Immature natural killer cell (primary cell): Measurements from ENCODE around the gene F10. TPM values are rescaled to one million over a fixed set of nuclear protein-coding genes. Genes with fewer than 3 reads are reported as not detected.
"Not testable (repeated sequence)": the region's sequence is repeated elsewhere in the genome, so short reads cannot be mapped to it uniquely, and the experiment has no call there.

Experiments
- DNase-seq, 3 donors: peaks; one replicate each; pipeline ENCODE4 v3.0.0; 2022; ENCODE audit warnings: mixed read lengths in 1 of 3
- H3K27ac Mint-ChIP-seq, 6 donors: one replicate each; pipeline ENCODE4 v1.8.0; 2020; ENCODE audit warnings: mixed read lengths in 6 of 6, mild to moderate bottlenecking in 5 of 6, inconsistent platforms in 4 of 6, moderate library complexity in 3 of 6
- H3K27me3 Mint-ChIP-seq, 3 donors: one replicate each; pipeline ENCODE4 v1.8.0; 2020 to 2021; ENCODE audit warnings: low read depth in 3 of 3, mild to moderate bottlenecking in 3 of 3, mixed read lengths in 3 of 3, moderate library complexity in 3 of 3, inconsistent platforms in 1 of 3
- H3K36me3 Mint-ChIP-seq, 3 donors: one replicate each; pipeline ENCODE4 v1.8.0; 2020; ENCODE audit warnings: mixed read lengths in 3 of 3, inconsistent platforms in 2 of 3, mild to moderate bottlenecking in 2 of 3
- H3K4me1 Mint-ChIP-seq, 2 donors: one replicate each; pipeline ENCODE4 v1.8.0; 2020; ENCODE audit warnings: inconsistent platforms in 2 of 2, mild to moderate bottlenecking in 2 of 2, mixed read lengths in 2 of 2, moderate library complexity in 1 of 2
- H3K4me3 Mint-ChIP-seq, 5 donors: one replicate each; pipeline ENCODE4 v1.8.0; 2020; ENCODE audit warnings: mild to moderate bottlenecking in 5 of 5, mixed read lengths in 5 of 5, inconsistent platforms in 3 of 5, moderate library complexity in 3 of 5
- H3K9me3 Mint-ChIP-seq, 6 donors: one replicate each; pipeline ENCODE4 v1.8.0; 2020; ENCODE audit warnings: mild to moderate bottlenecking in 6 of 6, mixed read lengths in 6 of 6, inconsistent platforms in 4 of 6, moderate library complexity in 3 of 6
- polyA plus RNA-seq, 3 donors: library from polyadenylated mRNA; unstranded; fragments of 300-500 nt; fragmentation: Illumina TruSeq; gene quantifications; one replicate each; pipeline ENCODE4 v1.2.3, GENCODE V29; 2021

F10 gene
- not detected for polyA plus RNA-seq

DNA sequence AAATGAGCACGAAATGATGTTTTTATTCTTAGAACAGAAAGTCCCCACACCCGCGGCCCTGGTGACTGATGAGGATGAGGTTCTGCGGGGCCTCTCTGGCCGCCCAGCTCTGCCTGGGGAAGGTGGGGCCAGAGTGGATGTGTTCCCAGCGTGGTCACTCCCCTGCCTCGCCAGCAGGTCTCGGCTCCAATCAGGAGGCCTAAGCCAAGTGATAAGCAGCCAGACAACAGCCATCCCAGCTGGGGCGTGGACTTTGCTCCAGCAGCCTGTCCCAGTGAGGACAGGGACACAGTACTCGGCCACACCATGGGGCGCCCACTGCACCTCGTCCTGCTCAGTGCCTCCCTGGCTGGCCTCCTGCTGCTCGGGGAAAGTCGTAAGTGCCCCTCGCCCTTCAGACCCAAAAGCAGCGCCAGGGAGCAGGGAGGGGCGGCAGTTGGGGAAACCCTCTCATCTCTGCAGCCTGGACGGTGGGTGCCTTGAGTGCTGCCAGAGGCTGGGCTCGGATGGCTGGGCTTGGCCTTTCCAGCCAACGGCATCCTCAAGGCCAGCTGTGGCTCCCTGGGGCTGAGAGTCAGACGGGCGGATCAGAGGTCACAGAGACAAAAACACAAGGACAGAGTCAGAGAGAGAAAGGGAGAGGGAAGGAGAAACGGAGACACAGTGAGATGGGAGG, at the start of gene F10:
F10 (plus strand) TSS at position 250 of the 676 bp plus-strand sequence; CDS start at position 307, 57 bp downstream.
- H3K9me3 Mint-ChIP-seq = no peaks in the 10 kb centered on the region

GRCh38 chr13:113073942-113074341, 48.7 kb upstream of the F10 start:
- Mint-ChIP-seq H3K27ac (no peak overlapping the region), H3K27me3 (peaks cover 0 to 2% (median 0%) of the 10 kb centered on the region in 3 donors), H3K36me3 (no peaks in the 10 kb centered on the region), H3K9me3 (no peaks in the 10 kb centered on the region), H3K4me1 (no peaks in the 10 kb centered on the region), H3K4me3 (no peak overlapping the region)
- no peak for DNase-seq

More for the DNA sequence above, at the start of gene F10:
- no peak for DNase-seq
- Mint-ChIP-seq H3K27me3 (peaks cover 0 to 10% (median 10%) of the 10 kb centered on the region in 3 donors), H3K4me1 (no peaks in the 10 kb centered on the region), H3K36me3 (no peaks in the 10 kb centered on the region), H3K27ac (no peak within 1 kb of the TSS), H3K4me3 (no peak within 1 kb of the TSS)

- Mint-ChIP-seq H3K4me3 (no peak overlapping the region), H3K27ac (no peak overlapping the region), H3K27me3 (peaks cover 0 to 2% (median 0%) of the 10 kb centered on the region in 3 donors), H3K36me3 (no peaks in the 10 kb centered on the region), H3K4me1 (no peaks in the 10 kb centered on the region), H3K9me3 (no peaks in the 10 kb centered on the region)
- DNase-seq = no peak
Observed at GRCh38 chr13:113074401-113074800, 48.2 kb upstream of the F10 start.

DNA sequence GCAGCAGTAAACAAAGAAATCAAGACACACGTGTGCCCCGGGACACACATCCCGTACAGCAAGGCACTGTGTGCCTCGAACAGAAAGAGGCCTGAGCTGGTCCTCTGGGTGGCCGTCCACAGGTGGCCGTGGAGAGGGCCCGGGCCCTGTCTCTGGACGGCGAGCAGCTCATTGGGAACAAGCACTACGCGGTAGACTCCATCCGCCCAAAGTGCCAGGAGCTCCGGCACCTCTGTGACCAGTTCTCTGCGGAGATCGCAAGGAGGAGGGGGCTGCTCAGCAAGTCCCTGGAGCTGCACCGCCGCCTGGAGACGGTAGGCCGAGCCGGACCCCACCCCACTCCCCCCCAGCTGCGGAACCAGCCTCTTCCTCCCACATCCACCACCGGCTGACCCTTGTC, 47.7 kb upstream of the F10 start:
- Mint-ChIP-seq H3K27ac (no peak overlapping the region), H3K36me3 (no peaks in the 10 kb centered on the region), H3K9me3 (no peaks in the 10 kb centered on the region), H3K4me1 (no peaks in the 10 kb centered on the region), H3K27me3 (peaks cover 0 to 2% (median 0%) of the 10 kb centered on the region in 3 donors), H3K4me3 (no peak overlapping the region)
- no peak for DNase-seq

DNA sequence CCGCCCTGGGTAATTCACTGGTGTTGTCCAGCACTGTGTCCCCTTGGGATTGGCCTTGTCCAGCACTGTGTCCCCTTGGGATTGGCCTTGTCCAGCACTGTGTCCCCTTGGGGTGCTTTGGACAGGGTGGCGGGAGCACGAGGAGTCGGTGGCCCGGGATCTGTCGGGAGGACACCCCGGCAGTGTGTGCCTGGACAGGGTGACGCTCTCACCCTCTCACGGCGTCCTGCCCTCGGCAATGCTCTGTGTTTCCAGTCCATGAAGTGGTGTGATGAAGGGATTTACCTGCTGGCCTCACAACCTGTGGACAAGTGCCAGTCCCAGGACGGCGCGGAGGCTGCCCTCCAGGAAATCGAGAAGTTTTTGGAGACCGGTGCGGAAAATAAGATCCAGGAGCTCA, 46.9 kb upstream of the F10 start:
- no peak for DNase-seq
- Mint-ChIP-seq H3K27me3 (peaks cover 0 to 2% (median 0%) of the 10 kb centered on the region in 3 donors), H3K9me3 (no peaks in the 10 kb centered on the region), H3K4me3 (no peak overlapping the region), H3K36me3 (no peaks in the 10 kb centered on the region), H3K27ac (no peak overlapping the region), H3K4me1 (no peaks in the 10 kb centered on the region)

DNA sequence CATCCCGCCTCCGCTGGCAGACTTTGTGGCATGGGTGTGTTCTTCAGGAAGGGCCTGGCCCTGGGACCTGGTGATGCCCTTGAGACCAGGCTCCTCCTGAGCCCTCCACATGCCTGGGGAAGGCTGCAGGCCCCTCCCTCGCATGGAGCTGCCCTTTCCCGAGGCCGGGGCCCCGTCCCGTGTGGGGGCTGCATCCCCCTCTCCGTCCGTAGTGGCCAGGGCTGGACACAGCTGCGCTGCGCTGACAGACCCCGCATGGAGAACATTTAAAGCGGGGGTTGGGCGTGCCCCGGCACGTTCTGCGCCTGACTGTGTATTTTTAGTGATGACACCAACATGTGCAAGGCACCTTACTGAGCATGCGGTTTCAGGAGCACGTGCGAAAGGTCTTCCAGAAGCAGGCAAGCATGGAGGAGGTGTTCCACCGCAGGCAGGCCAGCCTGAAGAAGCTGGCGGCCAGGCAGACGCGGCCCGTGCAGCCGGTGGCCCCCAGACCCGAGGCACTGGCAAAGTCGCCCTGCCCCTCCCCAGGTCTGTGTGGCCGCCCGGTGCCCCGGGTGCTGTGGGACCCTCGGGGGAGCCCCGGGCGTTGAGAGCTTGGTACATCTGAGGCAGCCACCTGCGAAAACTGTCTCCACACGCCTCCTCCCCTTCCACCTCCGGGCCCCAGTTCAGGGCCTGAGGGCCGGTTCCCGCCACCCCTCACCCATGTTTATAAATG, 45.8 kb upstream of the F10 start:
- no peak for DNase-seq
- Mint-ChIP-seq H3K9me3 (no peaks in the 10 kb centered on the region), H3K27ac (no peak overlapping the region), H3K4me3 (no peak overlapping the region), H3K4me1 (no peaks in the 10 kb centered on the region), H3K27me3 (peaks cover 0 to 2% (median 0%) of the 10 kb centered on the region in 3 donors), H3K36me3 (no peaks in the 10 kb centered on the region)

GRCh38 chr13:113077566-113077952, 45.0 kb upstream of the F10 start:
- Mint-ChIP-seq H3K27me3 (peaks cover 0 to 2% (median 0%) of the 10 kb centered on the region in 3 donors), H3K4me1 (no peaks in the 10 kb centered on the region), H3K9me3 (no peaks in the 10 kb centered on the region), H3K36me3 (no peaks in the 10 kb centered on the region), H3K27ac (no peak overlapping the region), H3K4me3 (no peak overlapping the region)
- DNase-seq = no peak

- no peaks in the 10 kb centered on the region for H3K9me3 Mint-ChIP-seq
- H3K36me3 Mint-ChIP-seq = no peaks in the 10 kb centered on the region
- H3K4me1 Mint-ChIP-seq = no peaks in the 10 kb centered on the region
- H3K27ac Mint-ChIP-seq = no peak overlapping the region
- DNase-seq = no peak
- H3K4me3 Mint-ChIP-seq = no peak overlapping the region
- peaks cover 0 to 1% (median 0%) of the 10 kb centered on the region in 3 donors for H3K27me3 Mint-ChIP-seq
Observed at GRCh38 chr13:113077953-113078901, 44.4 kb upstream of the F10 start.

DNA sequence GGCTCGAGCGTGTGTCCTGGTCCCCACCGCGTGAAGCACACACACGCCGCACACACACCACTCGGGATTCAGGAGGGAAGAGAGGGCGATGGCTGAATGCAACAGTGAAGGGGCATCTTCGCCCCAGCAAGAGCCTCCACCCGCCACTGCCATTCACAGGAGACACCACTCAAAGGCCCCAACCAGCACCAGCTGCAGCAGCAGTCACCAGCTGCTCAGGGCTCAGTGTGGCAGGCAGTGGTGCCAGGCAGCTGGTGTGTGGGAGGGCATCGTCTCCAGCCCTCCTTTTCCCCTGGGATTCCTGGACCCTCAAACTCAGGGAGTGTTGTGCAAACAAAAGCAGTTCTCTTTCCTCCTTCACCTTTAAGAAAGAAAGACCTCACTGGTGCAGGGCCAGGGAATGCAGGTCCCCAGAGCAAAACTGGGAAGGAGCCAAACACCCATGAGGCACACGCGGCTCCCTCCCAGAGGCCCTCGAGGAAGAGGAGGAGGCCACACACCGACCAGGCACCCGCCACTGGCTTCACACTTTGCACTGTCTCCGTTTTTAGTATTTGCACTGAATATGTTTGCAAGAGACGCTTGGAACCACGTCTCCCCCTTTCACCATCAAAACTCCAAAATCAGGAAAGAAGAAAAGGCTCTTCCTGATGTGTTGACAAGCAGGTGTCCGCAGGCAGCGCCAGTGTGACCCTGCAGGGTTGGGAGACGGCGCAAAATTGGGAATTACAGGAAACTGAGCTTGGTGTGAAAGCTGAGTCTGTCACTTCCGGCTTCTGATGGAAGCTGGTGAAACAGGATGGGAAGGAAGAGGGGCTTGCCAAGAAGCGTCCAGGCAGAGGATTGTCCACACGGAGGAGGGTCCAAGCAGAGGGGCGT, 43.5 kb upstream of the F10 start:
- Mint-ChIP-seq H3K4me1 (no peaks in the 10 kb centered on the region), H3K36me3 (no peaks in the 10 kb centered on the region), H3K27ac (no peak overlapping the region), H3K9me3 (no peaks in the 10 kb centered on the region), H3K27me3 (peaks cover 0 to 1% (median 0%) of the 10 kb centered on the region in 3 donors), H3K4me3 (no peak overlapping the region)
- DNase-seq = no peak

GRCh38 chr13:113079781-113080080, 42.9 kb upstream of the F10 start:
- H3K4me1 Mint-ChIP-seq, H3K27me3 Mint-ChIP-seq, DNase-seq, H3K36me3 Mint-ChIP-seq, H3K4me3 Mint-ChIP-seq, H3K9me3 Mint-ChIP-seq, H3K27ac Mint-ChIP-seq: not testable (repeated sequence)

DNA sequence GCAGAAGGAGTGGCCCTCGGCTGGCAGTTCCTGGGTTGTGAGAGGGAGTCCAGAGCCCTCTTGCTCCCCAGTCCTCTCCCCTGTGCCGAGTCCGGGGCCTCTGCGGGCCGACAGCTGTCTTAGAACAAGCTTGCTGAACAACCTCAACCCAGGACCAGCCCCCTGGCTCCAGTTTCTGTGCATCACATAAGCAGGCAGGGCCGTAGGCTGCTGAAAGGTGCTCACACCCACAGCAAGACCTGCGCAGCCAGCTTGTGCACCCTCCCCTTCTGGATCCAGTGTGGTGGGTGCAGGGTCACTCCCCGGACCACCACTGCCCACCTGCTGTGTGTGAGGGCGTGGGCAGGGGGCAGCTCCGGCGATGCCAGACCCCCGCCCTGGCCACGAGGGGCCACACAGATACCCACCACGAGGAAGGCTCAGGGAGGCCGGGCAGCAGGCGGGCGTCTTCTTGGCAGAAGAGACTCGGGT, 42.2 kb upstream of the F10 start:
- peaks cover 0 to 1% (median 0%) of the 10 kb centered on the region in 3 donors for H3K27me3 Mint-ChIP-seq
- H3K9me3 Mint-ChIP-seq = no peaks in the 10 kb centered on the region
- no peak for DNase-seq
- no peaks in the 10 kb centered on the region for H3K36me3 Mint-ChIP-seq
- no peak overlapping the region for H3K4me3 Mint-ChIP-seq
- H3K27ac Mint-ChIP-seq = no peak overlapping the region
- no peaks in the 10 kb centered on the region for H3K4me1 Mint-ChIP-seq

- Mint-ChIP-seq H3K9me3 (no peaks in the 10 kb centered on the region), H3K36me3 (no peaks in the 10 kb centered on the region), H3K27me3 (peaks cover 0 to 1% (median 0%) of the 10 kb centered on the region in 3 donors), H3K27ac (no peak overlapping the region), H3K4me1 (no peaks in the 10 kb centered on the region), H3K4me3 (no peak overlapping the region)
- DNase-seq = no peak
Observed at GRCh38 chr13:113080901-113081521, 41.6 kb upstream of the F10 start.
